OCI-LY7 (cell line): Measurements from ENCODE around the gene DBP. TPM values are rescaled to one million over a fixed set of nuclear protein-coding genes. Genes with fewer than 3 reads are reported as not detected.
A peak's percentile ranks its signal among the peaks of the same experiment; 100 is the strongest.
"Not testable (repeated sequence)": the region's sequence is repeated elsewhere in the genome, so short reads cannot be mapped to it uniquely, and the experiment has no call there.

Source experiments
- BruUV-seq: library from RNA; stranded (reverse); fragments of 400-500 nt; replicated peaks from 2 replicates; lab custom pipeline; 2021; lab: Mats Ljungman, UMichigan
- CTCF ChIA-PET: fragments of 300-600 bp; sonication (Branson Sonifier 250); formaldehyde crosslinking; loops from one replicate; lab custom pipeline; 2022; ENCODE audit warnings: antibody characterized with exemption; ENCODE audit not compliant: unreplicated experiment; lab: Charles Lee
- POLR2A ChIA-PET: fragments of 300-600 bp; sonication (Branson Sonifier 250); formaldehyde crosslinking; loops from one replicate; lab custom pipeline; 2022; ENCODE audit warnings: antibody characterized with exemption; lab: Charles Lee
- DNase-seq: peaks from one replicate; pipeline ENCODE4 v3.0.0-alpha.2; 2015; ENCODE audit warnings: low spot score
- H2AFZ ChIP-seq: fragments of 200-600 bp; sonication (generic), shearing (Covaris generic); 2 replicates; pipeline ENCODE4 v1.6.1; 2014; ENCODE audit warnings: mild to moderate bottlenecking, antibody characterized with exemption, low read length, moderate library complexity
- H3K27ac ChIP-seq: fragments of 200-600 bp; sonication (generic); 2 replicates; pipeline ENCODE4 v1.5.1; 2014; ENCODE audit warnings: mixed run types, low read depth, mild to moderate bottlenecking, moderate library complexity, low read length, inconsistent platforms; ENCODE audit not compliant: poor library complexity, severe bottlenecking
- H3K36me3 ChIP-seq: fragments of 200-600 bp; sonication (generic); 2 replicates; pipeline ENCODE4 v1.6.1; 2014; ENCODE audit warnings: mild to moderate bottlenecking, antibody characterized with exemption, low read length, moderate library complexity, mixed read lengths; ENCODE audit not compliant: insufficient read depth
- H3K4me1 ChIP-seq: fragments of 200-600 bp; sonication (generic); 2 replicates; pipeline ENCODE4 v1.5.1; 2014; ENCODE audit warnings: mild to moderate bottlenecking, low read length; ENCODE audit not compliant: insufficient read depth, poor library complexity, severe bottlenecking
- H3K4me2 ChIP-seq: fragments of 200-600 bp; sonication (generic); 2 replicates; pipeline ENCODE4 v1.6.1; 2014; ENCODE audit warnings: mild to moderate bottlenecking, low read length
- H3K4me3 ChIP-seq: fragments of 200-600 bp; sonication (generic); 2 replicates; pipeline ENCODE4 v1.5.1; 2014; ENCODE audit warnings: mild to moderate bottlenecking, low read depth, low read length; ENCODE audit not compliant: poor library complexity, severe bottlenecking
- H3K79me2 ChIP-seq: fragments of 200-600 bp; sonication (generic); 2 replicates; pipeline ENCODE4 v1.6.1; 2016; ENCODE audit warnings: low read depth, mild to moderate bottlenecking, low read length, moderate library complexity, mixed read lengths; ENCODE audit not compliant: insufficient read depth
- H3K9me2 ChIP-seq: fragments of 200-600 bp; sonication (generic); 2 replicates; pipeline ENCODE4 v1.6.1; 2016; ENCODE audit warnings: mild to moderate bottlenecking, low read length, mixed read lengths; ENCODE audit not compliant: insufficient read depth
- H3K9me3 ChIP-seq: fragments of 200-600 bp; sonication (generic); 2 replicates; pipeline ENCODE4 v1.6.1; 2014; ENCODE audit warnings: mild to moderate bottlenecking, mixed run types, low read length, mixed read lengths
- H4K20me1 ChIP-seq: fragments of 200-600 bp; sonication (generic); 2 replicates; pipeline ENCODE4 v1.6.1; 2014; ENCODE audit warnings: mild to moderate bottlenecking, antibody characterized with exemption, low read length, moderate library complexity, mixed read lengths; ENCODE audit not compliant: insufficient read depth
- CTCF ChIP-seq: fragments of 200-600 bp; sonication (generic); conservative IDR thresholded peaks from 2 replicates; pipeline ENCODE4 v1.5.1; 2014; ENCODE audit warnings: mild to moderate bottlenecking, antibody characterized with exemption, low read length, moderate library complexity, mixed read lengths
- EZH2phosphoT487 ChIP-seq: fragments of 200-600 bp; sonication (generic); IDR thresholded peaks from 2 replicates; pipeline ENCODE4 v1.6.1; 2018; ENCODE audit warnings: low read depth, borderline replicate concordance, mild to moderate bottlenecking, mixed run types, antibody characterized with exemption, low read length, moderate library complexity, mixed read lengths
- intact Hi-C: fragments of 100-400 bp; cut with micrococcal nuclease; formaldehyde crosslinking; loops from one replicate; pipeline ENCODE4 v1.10.0; 2022; ENCODE audit not compliant: unreplicated experiment
- total RNA-seq, 2 experiments: library from RNA; depleted of rRNA in 1 of 2; stranded (reverse); fragments of >200 nt in 1 of 2; shearing (Covaris generic) in 1 of 2; gene quantifications; 2 replicates each; pipeline ENCODE4 v1.2.3, GENCODE V29; 2014 to 2022

Gene DBP
- total RNA-seq, 2 experiments from 2014 or later: 15.7 to 35.6 TPM

DNA sequence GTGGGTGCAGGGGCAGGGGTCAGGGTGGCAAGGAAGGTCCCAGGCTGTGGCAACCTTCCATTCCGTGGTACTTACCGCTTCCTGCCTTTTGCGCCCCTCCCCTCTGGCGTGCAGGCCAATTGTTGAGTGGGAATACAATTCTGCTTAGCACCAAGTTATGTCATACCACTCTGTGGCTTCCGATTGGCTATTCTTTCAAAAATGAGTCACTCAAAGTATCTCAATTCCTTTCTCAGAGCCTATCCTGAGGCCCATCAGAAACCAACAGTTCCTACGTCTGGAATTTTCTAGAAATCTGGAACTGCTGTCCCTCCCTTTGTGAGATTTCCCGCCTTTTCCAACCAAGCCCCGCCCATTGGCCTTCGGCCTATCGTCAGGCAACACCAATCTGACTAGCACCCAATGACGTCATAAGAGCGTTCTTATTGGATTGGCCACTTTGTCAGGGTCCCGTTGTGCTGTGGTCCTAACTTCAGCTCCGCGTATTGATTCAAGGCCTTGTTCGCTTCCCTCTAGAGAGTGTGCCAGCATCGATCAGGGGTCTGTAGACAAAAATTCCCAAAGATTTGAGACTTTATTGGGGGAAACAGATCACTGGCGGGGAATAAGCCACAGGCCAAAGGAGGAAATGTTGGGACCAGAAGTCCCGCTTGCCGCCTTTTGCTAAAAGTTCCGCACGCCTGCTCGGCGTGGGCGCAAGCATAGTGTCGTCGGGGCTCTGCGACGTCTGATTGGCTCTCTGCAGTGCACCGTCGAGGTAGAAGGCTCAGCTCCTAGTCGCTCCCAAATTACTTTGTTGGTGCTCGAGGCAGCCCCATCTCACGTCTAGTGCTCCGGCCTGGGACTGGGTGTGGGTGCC, 23.9 kb upstream of the DBP start:
- no peaks in the 10 kb centered on the region for H3K9me3 ChIP-seq
- H3K9me2 ChIP-seq: no peaks in the 10 kb centered on the region
- intact Hi-C loops: no loop called here
- H3K79me2 ChIP-seq: no peaks in the 10 kb centered on the region
- H2AFZ ChIP-seq: peak overlapping the region; percentile 90
- H4K20me1 ChIP-seq: no peaks in the 10 kb centered on the region
- POLR2A ChIA-PET: no interaction called here
- CTCF ChIA-PET: no interaction called here
- peak overlapping the region; percentile 27 for H3K4me3 ChIP-seq
- no peak for TF ChIP-seq CTCF
- no peak for TF ChIP-seq EZH2phosphoT487
- peak; percentile 99 for DNase-seq
- peak overlapping the region; percentile 46 for H3K4me2 ChIP-seq
- peak overlapping the region; percentile 57 for H3K27ac ChIP-seq
- no TSS peak for BruUV-seq
- peaks cover 11% of the 10 kb centered on the region for H3K4me1 ChIP-seq
- no peaks in the 10 kb centered on the region for H3K36me3 ChIP-seq

DNA sequence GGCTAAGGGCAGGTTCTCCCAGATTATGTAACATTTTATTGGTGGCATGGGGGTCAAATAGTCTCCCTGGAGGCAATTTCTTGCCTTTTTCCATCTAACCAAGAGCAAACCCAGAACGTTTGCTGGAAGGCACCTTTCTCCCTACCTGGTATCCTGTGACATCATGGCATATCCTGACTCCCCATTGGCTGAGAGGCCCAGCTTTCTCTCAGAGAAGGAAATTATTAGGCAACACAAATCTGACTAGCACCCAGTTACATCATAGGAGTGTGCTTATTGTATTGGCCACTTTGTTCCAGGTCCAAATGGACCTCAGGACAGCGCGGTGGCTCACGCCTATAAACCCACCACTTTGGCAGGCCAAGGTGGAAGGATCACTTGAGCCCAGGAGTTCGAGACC, 22.6 kb upstream of the DBP start:
- Histone ChIP-seq H2AFZ (no peak overlapping the region), H3K36me3 (no peaks in the 10 kb centered on the region), H4K20me1 (no peaks in the 10 kb centered on the region), H3K9me2 (no peaks in the 10 kb centered on the region), H3K4me1 (peaks cover 11% of the 10 kb centered on the region), H3K9me3 (no peaks in the 10 kb centered on the region), H3K4me2 (no peak overlapping the region), H3K4me3 (no peak overlapping the region), H3K27ac (no peak overlapping the region), H3K79me2 (no peaks in the 10 kb centered on the region)
- ChIA-PET POLR2A (no interaction called here), CTCF (no interaction called here)
- no peak for TF ChIP-seq CTCF
- no peak for TF ChIP-seq EZH2phosphoT487
- DNase-seq: no peak
- intact Hi-C loops: no loop called here
- no TSS peak for BruUV-seq

DNA sequence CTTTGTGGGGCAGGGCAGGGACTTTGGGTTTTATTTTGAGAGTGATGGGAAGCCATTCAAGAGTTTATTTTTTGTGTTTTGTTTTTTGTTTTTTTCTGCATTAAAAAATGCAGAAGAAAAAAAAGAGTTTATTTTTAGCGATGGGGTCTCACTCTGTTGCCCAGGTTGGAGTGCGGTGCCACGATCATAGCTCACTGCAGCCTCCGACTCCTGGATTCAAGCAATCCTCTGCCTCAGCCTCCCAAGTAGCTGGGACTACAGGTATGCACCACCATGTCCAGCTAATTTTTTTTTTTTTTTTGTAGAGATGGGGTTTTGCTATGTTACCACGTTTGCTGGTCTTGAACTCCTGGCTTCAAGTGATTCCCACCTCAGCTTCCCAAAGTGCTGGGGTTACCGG, 21.3 kb upstream of the DBP start:
- Histone ChIP-seq H3K9me2 (no peaks in the 10 kb centered on the region), H3K36me3 (no peaks in the 10 kb centered on the region), H3K4me1 (peaks cover 11% of the 10 kb centered on the region), H3K4me2 (no peak overlapping the region), H3K79me2 (no peaks in the 10 kb centered on the region), H2AFZ (no peak overlapping the region), H4K20me1 (no peaks in the 10 kb centered on the region), H3K27ac (no peak overlapping the region), H3K4me3 (no peak overlapping the region), H3K9me3 (no peaks in the 10 kb centered on the region)
- intact Hi-C loops: no loop called here
- CTCF ChIA-PET: no interaction called here
- no peak for DNase-seq
- POLR2A ChIA-PET: interaction anchor here (1.0 kb wide), 1 partner anchor 673 kb away, joined by 3 read pairs; no protein-coding TSS in a partner anchor
- BruUV-seq: no TSS peak
- TF ChIP-seq CTCF (no peak), EZH2phosphoT487 (no peak)

GRCh38 chr19:48657828-48658227, 20.6 kb upstream of the DBP start:
- POLR2A ChIA-PET: interaction anchor here (1.0 kb wide), 1 partner anchor 674 kb away, joined by 3 read pairs; no protein-coding TSS in a partner anchor

More at GRCh38 chr19:48657828-48658227, 20.6 kb upstream of the DBP start:
- H3K9me2 ChIP-seq, H4K20me1 ChIP-seq, H3K9me3 ChIP-seq, H2AFZ ChIP-seq, H3K79me2 ChIP-seq, intact Hi-C loops, CTCF ChIA-PET, H3K4me3 ChIP-seq, H3K27ac ChIP-seq, H3K4me2 ChIP-seq, H3K36me3 ChIP-seq, DNase-seq, BruUV-seq: not testable (repeated sequence)
- H3K4me1 ChIP-seq: peaks cover 11% of the 10 kb centered on the region
